Measurements from ENCODE around the gene ZNF70.

ZNF70 gene

DNA sequence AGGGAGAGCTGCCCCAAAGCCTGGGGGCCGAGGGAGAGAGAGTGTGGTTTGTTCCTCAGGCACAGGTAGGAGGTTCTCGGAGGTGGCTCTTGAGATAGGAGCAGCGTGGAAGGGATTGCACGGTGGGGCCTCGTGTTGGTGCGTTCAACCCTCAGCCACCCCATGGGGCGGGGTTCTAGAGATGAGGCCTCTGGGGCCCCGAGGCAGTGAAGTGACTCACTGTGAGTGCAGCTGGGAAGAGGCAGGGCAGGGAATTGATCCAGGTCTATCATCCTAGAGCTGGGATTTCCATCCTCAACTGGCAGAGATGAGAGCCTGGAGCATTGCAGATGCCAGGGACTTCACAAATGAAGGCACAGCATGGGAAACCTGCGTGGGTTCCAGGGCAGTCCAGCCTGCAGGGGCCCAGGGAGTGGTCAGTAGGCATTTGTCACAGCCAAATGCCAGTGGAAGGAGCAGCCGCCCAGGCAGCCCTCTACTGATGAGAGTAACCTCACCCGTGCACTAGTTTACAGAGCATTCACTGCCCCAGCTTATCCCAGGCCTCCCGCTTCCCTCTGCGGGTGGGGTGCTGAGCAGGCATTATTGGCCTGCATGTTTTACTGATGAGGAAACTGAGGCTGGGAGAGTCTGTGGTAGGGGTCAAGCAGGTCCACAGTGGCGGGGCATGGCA, 30.7 kb upstream of the ZNF70 start:
- no peak overlapping the region for H3K9ac ChIP-seq (ENCODE audit: low read length)
- H3K9me2 ChIP-seq (replicated peaks; ENCODE audit: insufficient read depth, low read length) = no peaks in the 10 kb centered on the region
- TF ChIP-seq EZH2phosphoT487 (IDR thresholded peaks at IDR 0.05; ENCODE audit: low read length) (no peak), EZH2 (optimal IDR thresholded peaks at IDR 0.05; ENCODE audit: low read depth, low read length) (no peak)
- TF ChIP-seq, protein P1, sequence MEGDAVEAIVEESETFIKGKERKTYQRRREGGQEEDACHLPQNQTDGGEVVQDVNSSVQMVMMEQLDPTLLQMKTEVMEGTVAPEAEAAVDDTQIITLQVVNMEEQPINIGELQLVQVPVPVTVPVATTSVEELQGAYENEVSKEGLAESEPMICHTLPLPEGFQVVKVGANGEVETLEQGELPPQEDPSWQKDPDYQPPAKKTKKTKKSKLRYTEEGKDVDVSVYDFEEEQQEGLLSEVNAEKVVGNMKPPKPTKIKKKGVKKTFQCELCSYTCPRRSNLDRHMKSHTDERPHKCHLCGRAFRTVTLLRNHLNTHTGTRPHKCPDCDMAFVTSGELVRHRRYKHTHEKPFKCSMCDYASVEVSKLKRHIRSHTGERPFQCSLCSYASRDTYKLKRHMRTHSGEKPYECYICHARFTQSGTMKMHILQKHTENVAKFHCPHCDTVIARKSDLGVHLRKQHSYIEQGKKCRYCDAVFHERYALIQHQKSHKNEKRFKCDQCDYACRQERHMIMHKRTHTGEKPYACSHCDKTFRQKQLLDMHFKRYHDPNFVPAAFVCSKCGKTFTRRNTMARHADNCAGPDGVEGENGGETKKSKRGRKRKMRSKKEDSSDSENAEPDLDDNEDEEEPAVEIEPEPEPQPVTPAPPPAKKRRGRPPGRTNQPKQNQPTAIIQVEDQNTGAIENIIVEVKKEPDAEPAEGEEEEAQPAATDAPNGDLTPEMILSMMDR (IDR thresholded peaks at IDR 0.05; ENCODE audit: low read length) = no peak
- H3K27ac ChIP-seq (ENCODE audit: low read length) = no peak overlapping the region
- no peaks in the 10 kb centered on the region for H3K27me3 ChIP-seq (replicated peaks; ENCODE audit: insufficient read depth, low read length)
- DNase-seq = no peak
- H3K79me2 ChIP-seq (ENCODE audit: low read length) = no peaks in the 10 kb centered on the region
- no peaks in the 10 kb centered on the region for H4K20me1 ChIP-seq (ENCODE audit: insufficient read depth, low read length)
- H3K4me2 ChIP-seq (ENCODE audit: low read depth, low read length) = no peak overlapping the region
- H2AFZ ChIP-seq (ENCODE audit: low read length) = no peak overlapping the region
- H3K36me3 ChIP-seq (replicated peaks; ENCODE audit: insufficient read depth, low read length) = no peaks in the 10 kb centered on the region
- peaks cover 10% of the 10 kb centered on the region for H3F3A ChIP-seq (ENCODE audit: insufficient read depth, low read length)
- peaks cover 10% of the 10 kb centered on the region; the same call in 1 of the 2 replicates for H3K4me1 ChIP-seq (ENCODE audit: low read length)
- no peak overlapping the region for H3K4me3 ChIP-seq (ENCODE audit: low read length)
- no peaks in the 10 kb centered on the region for H3K9me3 ChIP-seq (replicated peaks; ENCODE audit: insufficient read depth, low read length)

DNA sequence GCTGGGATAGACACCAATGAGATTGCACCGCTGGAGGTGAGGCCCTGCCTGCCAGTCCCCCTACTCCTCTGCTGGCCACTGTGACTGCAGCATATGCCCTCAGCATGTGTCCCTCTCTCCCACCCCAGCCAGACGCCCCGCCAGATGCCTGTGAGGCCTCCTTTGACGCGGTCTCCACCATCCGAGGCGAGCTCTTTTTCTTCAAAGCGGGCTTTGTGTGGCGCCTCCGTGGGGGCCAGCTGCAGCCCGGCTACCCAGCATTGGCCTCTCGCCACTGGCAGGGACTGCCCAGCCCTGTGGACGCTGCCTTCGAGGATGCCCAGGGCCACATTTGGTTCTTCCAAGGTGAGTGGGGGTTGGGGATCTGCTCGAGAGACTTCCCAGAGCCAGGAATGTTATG, 30.2 kb upstream of the ZNF70 start:
- no peaks in the 10 kb centered on the region for H3K79me2 ChIP-seq (ENCODE audit: low read length)
- H3K36me3 ChIP-seq (replicated peaks; ENCODE audit: insufficient read depth, low read length) = no peaks in the 10 kb centered on the region
- peaks cover 5% of the 10 kb centered on the region; the same call in 1 of the 2 replicates for H3K4me1 ChIP-seq (ENCODE audit: low read length)
- H3K9me3 ChIP-seq (replicated peaks; ENCODE audit: insufficient read depth, low read length) = no peaks in the 10 kb centered on the region
- H3K4me2 ChIP-seq (ENCODE audit: low read depth, low read length) = no peak overlapping the region
- no peaks in the 10 kb centered on the region for H3K9me2 ChIP-seq (replicated peaks; ENCODE audit: insufficient read depth, low read length)
- no peak overlapping the region for H3K27ac ChIP-seq (ENCODE audit: low read length)
- no peak overlapping the region for H3K4me3 ChIP-seq (ENCODE audit: low read length)
- no peak for DNase-seq
- no peaks in the 10 kb centered on the region for H3K27me3 ChIP-seq (replicated peaks; ENCODE audit: insufficient read depth, low read length)
- H3F3A ChIP-seq (ENCODE audit: insufficient read depth, low read length) = peaks cover 5% of the 10 kb centered on the region
- no peak overlapping the region for H3K9ac ChIP-seq (ENCODE audit: low read length)
- H4K20me1 ChIP-seq (ENCODE audit: insufficient read depth, low read length) = no peaks in the 10 kb centered on the region
- TF ChIP-seq EZH2 (optimal IDR thresholded peaks at IDR 0.05; ENCODE audit: low read depth, low read length) = no peak
- TF ChIP-seq, protein P1 (IDR thresholded peaks at IDR 0.05; ENCODE audit: low read length) = no peak
- no peak for TF ChIP-seq EZH2phosphoT487 (IDR thresholded peaks at IDR 0.05; ENCODE audit: low read length)
- no peak overlapping the region for H2AFZ ChIP-seq (ENCODE audit: low read length)

- H3K4me2 ChIP-seq (ENCODE audit: low read depth, low read length) = no peak overlapping the region
- H3K4me1 ChIP-seq (ENCODE audit: low read length) = no peaks in the 10 kb centered on the region
- no peaks in the 10 kb centered on the region for H3K36me3 ChIP-seq (replicated peaks; ENCODE audit: insufficient read depth, low read length)
- no peaks in the 10 kb centered on the region for H3K79me2 ChIP-seq (ENCODE audit: low read length)
- no peaks in the 10 kb centered on the region for H4K20me1 ChIP-seq (ENCODE audit: insufficient read depth, low read length)
- no peak for TF ChIP-seq EZH2 (optimal IDR thresholded peaks at IDR 0.05; ENCODE audit: low read depth, low read length)
- H3K27ac ChIP-seq (ENCODE audit: low read length) = no peak overlapping the region
- no peaks in the 10 kb centered on the region for H3K27me3 ChIP-seq (replicated peaks; ENCODE audit: insufficient read depth, low read length)
- no peaks in the 10 kb centered on the region for H3K9me2 ChIP-seq (replicated peaks; ENCODE audit: insufficient read depth, low read length)
- no peak overlapping the region for H3K4me3 ChIP-seq (ENCODE audit: low read length)
- H3F3A ChIP-seq (ENCODE audit: insufficient read depth, low read length) = no peaks in the 10 kb centered on the region
- H2AFZ ChIP-seq (ENCODE audit: low read length) = no peak overlapping the region
- no peak overlapping the region for H3K9ac ChIP-seq (ENCODE audit: low read length)
- DNase-seq = no peak
- no peaks in the 10 kb centered on the region for H3K9me3 ChIP-seq (replicated peaks; ENCODE audit: insufficient read depth, low read length)
These were observed 29.3 kb upstream of the ZNF70 start for GRCh38 chr22:23780146-23780748.

DNA sequence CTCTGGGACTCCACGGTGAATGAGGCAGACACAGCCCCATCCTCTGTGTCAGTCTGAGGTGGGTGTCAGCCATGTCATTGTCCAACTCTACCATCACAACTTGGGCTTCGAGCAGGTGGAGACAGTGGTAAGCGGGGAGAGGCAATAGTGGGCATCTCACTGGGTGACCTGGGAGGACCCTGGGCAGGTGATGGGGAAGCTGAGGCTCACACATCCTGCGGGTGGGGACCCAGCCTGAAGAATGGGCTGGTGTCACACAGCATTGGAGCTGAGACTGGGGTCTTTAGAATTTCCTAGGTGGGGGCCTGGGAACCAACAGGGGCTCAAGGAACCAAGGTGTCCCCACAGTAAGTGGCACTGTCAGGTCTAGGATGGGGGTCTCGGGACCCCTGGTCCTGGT, 28.8 kb upstream of the ZNF70 start:
- Histone ChIP-seq H4K20me1 (ENCODE audit: insufficient read depth, low read length) (no peaks in the 10 kb centered on the region), H3K4me2 (ENCODE audit: low read depth, low read length) (no peak overlapping the region), H3K9ac (ENCODE audit: low read length) (no peak overlapping the region), H3K9me3 (replicated peaks; ENCODE audit: insufficient read depth, low read length) (no peaks in the 10 kb centered on the region), H2AFZ (ENCODE audit: low read length) (no peak overlapping the region), H3F3A (ENCODE audit: insufficient read depth, low read length) (no peaks in the 10 kb centered on the region), H3K4me3 (ENCODE audit: low read length) (no peak overlapping the region), H3K27me3 (replicated peaks; ENCODE audit: insufficient read depth, low read length) (no peaks in the 10 kb centered on the region), H3K27ac (ENCODE audit: low read length) (no peak overlapping the region), H3K4me1 (ENCODE audit: low read length) (no peaks in the 10 kb centered on the region), H3K79me2 (ENCODE audit: low read length) (no peaks in the 10 kb centered on the region), H3K36me3 (replicated peaks; ENCODE audit: insufficient read depth, low read length) (no peaks in the 10 kb centered on the region), H3K9me2 (replicated peaks; ENCODE audit: insufficient read depth, low read length) (no peaks in the 10 kb centered on the region)
- DNase-seq = no peak
- TF ChIP-seq, protein P1 (IDR thresholded peaks at IDR 0.05; ENCODE audit: low read length) = no peak
- TF ChIP-seq EZH2phosphoT487 (IDR thresholded peaks at IDR 0.05; ENCODE audit: low read length) = no peak
- no peak for TF ChIP-seq EZH2 (optimal IDR thresholded peaks at IDR 0.05; ENCODE audit: low read depth, low read length)
